Fibroblast of lung (primary cell): Measurements from ENCODE around the gene SGPP2. TPM values are rescaled to one million over a fixed set of nuclear protein-coding genes. Genes with fewer than 3 reads are reported as not detected.

ENCODE experiments used
- DNase-seq, 2 donors: peaks; one replicate each; pipeline versions ENCODE4 v3.0.0 to v3.0.0-alpha.2; 2010; ENCODE audit warnings: low read depth in 2 of 2
- H2AFZ ChIP-seq: 2 replicates; pipeline ENCODE4 v1.5.1; 2012; ENCODE audit warnings: low read length, control low read depth, inconsistent platforms
- H3K27ac ChIP-seq: 2 replicates; pipeline ENCODE4 v1.5.1; 2011; ENCODE audit warnings: low read length, control low read depth; ENCODE audit not compliant: insufficient read depth
- H3K27me3 ChIP-seq: 2 replicates; pipeline ENCODE4 v1.5.1; 2011; ENCODE audit warnings: mild to moderate bottlenecking, low read length; ENCODE audit not compliant: control insufficient read depth, insufficient read depth
- H3K36me3 ChIP-seq: 2 replicates; pipeline ENCODE4 v1.5.1; 2011; ENCODE audit warnings: low read length; ENCODE audit not compliant: control insufficient read depth, insufficient read depth
- H3K4me1 ChIP-seq: 2 replicates; pipeline ENCODE4 v1.5.1; 2011; ENCODE audit warnings: low read length; ENCODE audit not compliant: control insufficient read depth, insufficient read depth; ENCODE audit errors: extremely low read depth
- H3K4me2 ChIP-seq: 2 replicates; pipeline ENCODE4 v1.5.1; 2011; ENCODE audit warnings: low read length, control low read depth; ENCODE audit not compliant: insufficient read depth; ENCODE audit errors: extremely low read depth
- H3K4me3 ChIP-seq, 4 experiments: fragments of 200-600 bp in 1 of 4; sonication (generic) in 1 of 4; replicated peaks in 1 of 4; 2 replicates each; pipeline ENCODE4 v1.5.1; 2011 to 2016; ENCODE audit warnings: low read length in 4 of 4, low read depth in 3 of 4, mild to moderate bottlenecking in 3 of 4, control low read depth in 2 of 4, inconsistent platforms in 1 of 4, mixed read lengths in 1 of 4; ENCODE audit not compliant: insufficient read depth in 1 of 4; ENCODE audit errors: control extremely low read depth in 1 of 4
- H3K79me2 ChIP-seq: 2 replicates; pipeline ENCODE4 v1.5.1; 2012; ENCODE audit warnings: mild to moderate bottlenecking, low read length, inconsistent platforms; ENCODE audit not compliant: control insufficient read depth, insufficient read depth
- H3K9ac ChIP-seq: 2 replicates; pipeline ENCODE4 v1.5.1; 2011; ENCODE audit warnings: mild to moderate bottlenecking, low read length, control low read depth; ENCODE audit not compliant: insufficient read depth
- H3K9me3 ChIP-seq: 2 replicates; pipeline ENCODE4 v1.5.1; 2012; ENCODE audit warnings: low read depth, low read length; ENCODE audit not compliant: control insufficient read depth, insufficient read depth
- H4K20me1 ChIP-seq: 2 replicates; pipeline ENCODE4 v1.5.1; 2011; ENCODE audit warnings: low read length; ENCODE audit not compliant: control insufficient read depth, insufficient read depth; ENCODE audit errors: extremely low read depth
- CTCF ChIP-seq, 2 donors: IDR thresholded peaks in 1 of 2; conservative IDR thresholded peaks in 1 of 2; 1 replicate in 1 of 2; 2 replicates in 1 of 2; pipeline ENCODE4 v1.5.1; 2011 to 2012; ENCODE audit warnings: low read length in 2 of 2, control low read depth in 1 of 2, inconsistent platforms in 1 of 2, low read depth in 1 of 2, mild to moderate bottlenecking in 1 of 2
- EZH2 ChIP-seq: IDR thresholded peaks from 2 replicates; pipeline ENCODE4 v1.5.1; 2012; ENCODE audit warnings: low read length, control low read depth, mild to moderate bottlenecking; ENCODE audit errors: missing control alignments
- polyA plus RNA-seq, 2 donors: library from polyadenylated mRNA; depleted of rRNA in 1 of 2; stranded (reverse) in 1 of 2; unstranded in 1 of 2; fragments of >200 nt; gene quantifications; 2 replicates each; pipeline ENCODE4 v1.2.1, GENCODE V29; 2011 to 2012; ENCODE audit warnings: missing spikeins in 1 of 2
- total RNA-seq: library from RNA; depleted of rRNA; stranded (reverse); fragments of >200 nt; gene quantifications from 2 replicates; pipeline ENCODE4 v1.2.1, GENCODE V29; 2014

Gene SGPP2
- total and polyA plus RNA-seq, 2 donors (not counting 1 experiment from before 2014, with no cell fraction given) = not detected

DNA sequence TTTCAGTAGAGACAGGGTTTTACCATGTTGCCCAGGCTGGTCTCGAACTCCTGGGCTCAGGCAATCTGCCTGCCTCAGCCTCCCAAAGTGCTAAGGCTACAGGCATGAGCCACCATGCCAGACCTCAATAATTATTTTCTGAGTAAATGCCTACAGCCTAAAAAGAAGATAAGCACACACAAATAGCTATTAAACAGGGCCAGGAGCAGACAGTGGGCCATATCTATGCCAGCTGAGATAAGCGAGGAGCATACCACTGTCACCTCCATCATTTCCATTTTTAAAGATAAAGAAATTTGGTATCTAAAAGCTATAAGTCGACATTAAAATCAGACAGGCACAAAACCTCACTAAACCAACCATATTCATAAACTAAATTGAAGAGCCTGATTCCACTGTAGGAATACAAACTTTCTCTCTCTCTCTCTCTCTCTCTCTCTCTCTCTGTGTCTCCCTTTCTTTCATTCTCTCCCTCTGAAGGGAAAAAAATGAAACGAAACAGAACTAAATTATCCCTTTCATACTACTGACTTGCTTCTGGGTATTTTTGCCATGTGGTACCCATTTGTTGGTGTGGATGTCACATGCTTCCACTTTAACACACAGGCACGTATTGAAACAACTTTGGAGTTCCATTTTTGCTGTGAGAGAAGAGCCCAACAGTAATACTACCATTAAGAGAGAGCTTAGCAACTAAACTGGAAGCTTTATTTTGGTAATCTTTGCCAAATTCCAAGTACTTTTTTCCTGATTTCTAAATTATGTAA is 180.6 kb downstream of the SGPP2 start:
- H3K4me2 ChIP-seq = no peak overlapping the region
- H3K4me1 ChIP-seq = no peaks in the 10 kb centered on the region
- H3K27me3 ChIP-seq = no peaks in the 10 kb centered on the region

GRCh38 chr2:222606306-222606705 is 182.0 kb downstream of the SGPP2 start:
- Histone ChIP-seq H3K79me2 (no peaks in the 10 kb centered on the region), H3K9ac (no peak overlapping the region), H3K27me3 (no peaks in the 10 kb centered on the region), H3K9me3 (no peaks in the 10 kb centered on the region), H3K36me3 (no peaks in the 10 kb centered on the region), H2AFZ (no peak overlapping the region), H3K4me2 (no peak overlapping the region), H3K27ac (no peak overlapping the region), H3K4me1 (no peaks in the 10 kb centered on the region), H3K4me3 (no peak overlapping the region), H4K20me1 (no peaks in the 10 kb centered on the region)
- no peak for TF ChIP-seq CTCF (conservative IDR thresholded peaks at IDR 0.05 in 1 of 2, IDR thresholded peaks at IDR 0.05 in 1 of 2; ENCODE audit: low read depth in 1 of 2, low read length in 2 of 2)
- TF ChIP-seq EZH2 = no peak
- no peak for DNase-seq

More for the DNA sequence above, 180.6 kb downstream of the SGPP2 start:
- Histone ChIP-seq H3K9ac (no peak overlapping the region), H3K27ac (no peak overlapping the region), H4K20me1 (no peaks in the 10 kb centered on the region), H3K9me3 (no peaks in the 10 kb centered on the region), H3K36me3 (no peaks in the 10 kb centered on the region), H3K79me2 (no peaks in the 10 kb centered on the region), H2AFZ (no peak overlapping the region), H3K4me3 (no peak overlapping the region)
- no peak for DNase-seq
- no peak for TF ChIP-seq EZH2
- TF ChIP-seq CTCF (conservative IDR thresholded peaks at IDR 0.05 in 1 of 2, IDR thresholded peaks at IDR 0.05 in 1 of 2; ENCODE audit: low read depth in 1 of 2, low read length in 2 of 2) = no peak

DNA sequence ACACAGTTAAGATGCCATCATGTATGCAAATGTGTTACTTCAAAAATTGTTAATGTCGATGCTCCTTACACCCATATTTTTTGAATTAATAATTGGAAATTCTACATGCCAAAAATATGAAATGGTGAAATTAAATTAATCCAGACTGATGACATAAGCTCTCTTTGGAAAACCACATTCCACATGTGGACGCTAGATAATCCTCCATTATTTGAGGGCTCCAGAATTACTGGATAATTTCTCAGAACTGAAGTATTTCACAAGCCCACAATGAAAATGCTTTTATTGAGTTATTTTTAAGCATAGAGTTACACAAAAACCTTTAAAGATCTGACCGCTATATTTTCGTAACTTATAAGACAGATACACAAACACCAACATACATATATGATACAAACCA is 183.7 kb downstream of the SGPP2 start:
- no peak overlapping the region for H2AFZ ChIP-seq
- H3K36me3 ChIP-seq = peaks cover 4% of the 10 kb centered on the region
- H3K4me3 ChIP-seq = no peak overlapping the region
- no peak overlapping the region for H3K9ac ChIP-seq
- H3K4me2 ChIP-seq = no peak overlapping the region
- no peaks in the 10 kb centered on the region for H4K20me1 ChIP-seq
- no peaks in the 10 kb centered on the region for H3K27me3 ChIP-seq
- no peak for DNase-seq
- H3K27ac ChIP-seq = no peak overlapping the region
- H3K4me1 ChIP-seq = no peaks in the 10 kb centered on the region
- TF ChIP-seq EZH2 (no peak), CTCF (conservative IDR thresholded peaks at IDR 0.05 in 1 of 2, IDR thresholded peaks at IDR 0.05 in 1 of 2; ENCODE audit: low read depth in 1 of 2, low read length in 2 of 2) (no peak)
- no peaks in the 10 kb centered on the region for H3K79me2 ChIP-seq
- no peaks in the 10 kb centered on the region for H3K9me3 ChIP-seq
